ENCODE results near the gene MARS2.
"Not testable (repeated sequence)": the region's sequence is repeated elsewhere in the genome, so short reads cannot be mapped to it uniquely, and the experiment has no call there.

Gene MARS2

GRCh38 chr2:197707316-197708213 lies 2.4 kb downstream of the MARS2 start:
- DNase-seq: no peak

- no peak for DNase-seq
These were observed 3.2 kb downstream of the MARS2 start for GRCh38 chr2:197708331-197708730.

- not testable (repeated sequence) for DNase-seq
These were observed 4.0 kb downstream of the MARS2 start for GRCh38 chr2:197709140-197709539.

- DNase-seq: peak; percentile 40
These were observed 5.4 kb downstream of the MARS2 start for GRCh38 chr2:197710424-197711042.

- no peak for DNase-seq
These were observed 6.4 kb downstream of the MARS2 start for GRCh38 chr2:197711578-197711977.

- DNase-seq: no peak
These were observed 8.1 kb downstream of the MARS2 start for GRCh38 chr2:197713271-197713670.

- no peak for DNase-seq
These were observed 12.7 kb downstream of the MARS2 start for GRCh38 chr2:197717863-197718262.

- no peak for DNase-seq
These were observed 21.8 kb downstream of the MARS2 start for GRCh38 chr2:197727011-197727410.

- DNase-seq: not testable (repeated sequence)
These were observed 23.7 kb downstream of the MARS2 start for GRCh38 chr2:197728555-197729544.

GRCh38 chr2:197740200-197740599 lies 35.0 kb downstream of the MARS2 start:
- no peak for DNase-seq
